Mesenchymal stem cell (in vitro differentiated cells and primary cell): ENCODE results near the gene PRX.

Experiments used
- DNase-seq: peaks from one replicate; pipeline ENCODE4 v3.0.0-alpha.2; 2013
- H2AFZ ChIP-seq: one replicate; pipeline ENCODE4 v1.6.1; 2013; ENCODE audit warnings: low read depth, mild to moderate bottlenecking, control low read depth, inconsistent platforms, low read length, moderate library complexity
- H2AK5ac ChIP-seq: 2 replicates; pipeline ENCODE4 v1.6.1; 2013; ENCODE audit warnings: low read length, moderate library complexity, mild to moderate bottlenecking, inconsistent platforms; ENCODE audit not compliant: severe bottlenecking
- H2BK120ac ChIP-seq: one replicate; pipeline ENCODE4 v1.6.1; 2013; ENCODE audit warnings: low read depth, mild to moderate bottlenecking, inconsistent platforms, low read length, moderate library complexity
- H2BK12ac ChIP-seq, 2 experiments: one replicate each; pipeline ENCODE4 v1.6.1; 2013; ENCODE audit warnings: inconsistent platforms in 2 of 2, low read length in 2 of 2, mild to moderate bottlenecking in 2 of 2, moderate library complexity in 2 of 2, control low read depth in 1 of 2
- H2BK15ac ChIP-seq: one replicate; pipeline ENCODE4 v1.6.1; 2013; ENCODE audit warnings: mild to moderate bottlenecking, low read depth, inconsistent platforms; ENCODE audit not compliant: poor library complexity, severe bottlenecking
- H2BK5ac ChIP-seq: 2 replicates; pipeline ENCODE4 v1.6.1; 2013; ENCODE audit warnings: low read depth, mild to moderate bottlenecking, low read length, control low read depth, inconsistent platforms; ENCODE audit not compliant: poor library complexity, severe bottlenecking
- H3K14ac ChIP-seq, 2 experiments: one replicate each; pipeline ENCODE4 v1.6.1; 2013; ENCODE audit warnings: inconsistent platforms in 2 of 2, low read length in 2 of 2, control low read depth in 1 of 2, mild to moderate bottlenecking in 1 of 2, moderate library complexity in 1 of 2
- H3K18ac ChIP-seq, 2 experiments: one replicate each; pipeline ENCODE4 v1.6.1; 2013; ENCODE audit warnings: inconsistent platforms in 2 of 2, low read length in 2 of 2, control low read depth in 1 of 2, low read depth in 1 of 2, mild to moderate bottlenecking in 1 of 2
- H3K23ac ChIP-seq, 2 experiments: one replicate each; pipeline ENCODE4 v1.6.1; 2013; ENCODE audit warnings: inconsistent platforms in 2 of 2, low read length in 2 of 2, mild to moderate bottlenecking in 2 of 2, moderate library complexity in 2 of 2, control low read depth in 1 of 2
- H3K27ac ChIP-seq: 2 replicates; pipeline ENCODE4 v1.5.1; 2013; ENCODE audit warnings: mild to moderate bottlenecking, moderate library complexity, low read length, control low read depth, inconsistent platforms; ENCODE audit not compliant: poor library complexity, severe bottlenecking
- H3K27me3 ChIP-seq, 2 experiments: 2 replicates each; pipeline versions ENCODE4 v1.6.1 to v1.7.0; 2013; ENCODE audit warnings: low read length in 2 of 2, mild to moderate bottlenecking in 2 of 2, moderate library complexity in 2 of 2, control low read depth in 1 of 2, inconsistent platforms in 1 of 2; ENCODE audit not compliant: control insufficient read depth in 1 of 2, insufficient read depth in 1 of 2
- H3K36me3 ChIP-seq, 2 experiments: 2 replicates each; pipeline versions ENCODE4 v1.6.1 to v1.7.0; 2013; ENCODE audit warnings: low read length in 2 of 2, control low read depth in 1 of 2, inconsistent platforms in 1 of 2, low read depth in 1 of 2, mild to moderate bottlenecking in 1 of 2; ENCODE audit not compliant: insufficient read depth in 2 of 2, control insufficient read depth in 1 of 2
- H3K4ac ChIP-seq, 2 experiments: one replicate each; pipeline ENCODE4 v1.6.1; 2013; ENCODE audit warnings: inconsistent platforms in 2 of 2, low read length in 2 of 2, mild to moderate bottlenecking in 2 of 2, moderate library complexity in 2 of 2, control low read depth in 1 of 2, low read depth in 1 of 2
- H3K4me1 ChIP-seq: 2 replicates; pipeline ENCODE4 v1.6.1; 2013; ENCODE audit warnings: low read depth, low read length, control low read depth; ENCODE audit not compliant: control insufficient read depth, insufficient read depth
- H3K4me2 ChIP-seq: 2 replicates; pipeline ENCODE4 v1.6.1; 2013; ENCODE audit warnings: low read length, mild to moderate bottlenecking, inconsistent platforms; ENCODE audit not compliant: poor library complexity, severe bottlenecking
- H3K4me3 ChIP-seq, 2 experiments: 2 replicates each; pipeline versions ENCODE4 v1.5.1 to v1.7.0; 2013; ENCODE audit warnings: low read length in 2 of 2, mild to moderate bottlenecking in 2 of 2, control low read depth in 1 of 2, low read depth in 1 of 2; ENCODE audit not compliant: insufficient read depth in 1 of 2
- H3K79me1 ChIP-seq: replicated peaks from 2 replicates; pipeline ENCODE4 v1.6.1; 2013; ENCODE audit warnings: mild to moderate bottlenecking, control low read depth, low read length, inconsistent platforms; ENCODE audit not compliant: poor library complexity, severe bottlenecking
- H3K9ac ChIP-seq: 2 replicates; pipeline ENCODE4 v1.7.0; 2013; ENCODE audit warnings: mild to moderate bottlenecking, low read length, moderate library complexity
- H3K9me3 ChIP-seq: 2 replicates; pipeline ENCODE4 v1.7.0; 2013; ENCODE audit warnings: mild to moderate bottlenecking, low read length; ENCODE audit not compliant: control insufficient read depth
- H4K8ac ChIP-seq: one replicate; pipeline ENCODE4 v1.6.1; 2013; ENCODE audit warnings: inconsistent platforms, mild to moderate bottlenecking, low read length, moderate library complexity
- H4K91ac ChIP-seq: one replicate; pipeline ENCODE4 v1.6.1; 2013; ENCODE audit warnings: mild to moderate bottlenecking, low read length, inconsistent platforms
- WGBS: methylation state at CpG from one replicate; pipeline ENCODE4 v1.1.7; 2013; ENCODE audit warnings: mixed read lengths; 5-methylcytosine and 5-hydroxymethylcytosine counted together

PRX gene

DNA sequence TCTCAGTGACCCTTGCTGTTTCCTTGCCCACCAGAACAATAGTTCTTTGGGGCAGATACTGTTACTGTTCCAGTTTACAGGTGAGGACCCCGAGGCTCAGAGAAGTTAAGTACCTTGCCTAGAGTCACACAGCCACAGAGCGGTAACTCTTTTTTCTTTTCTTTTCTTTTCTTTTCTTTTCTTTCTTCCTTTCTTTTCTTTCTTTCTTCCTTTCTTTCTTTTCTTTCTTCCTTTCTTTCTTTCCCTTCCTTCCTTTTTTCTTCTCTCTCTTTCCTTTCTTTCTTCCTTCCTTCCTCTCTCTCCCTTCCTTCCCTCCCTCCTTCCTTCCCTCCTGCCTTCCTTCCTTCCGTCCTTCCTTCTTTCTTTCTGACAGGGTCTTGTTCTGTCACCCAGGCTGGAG lies 4.9 kb upstream of the PRX start:
- Histone ChIP-seq H4K8ac (peak overlapping the region; percentile 100), H3K4ac (peak overlapping the region; percentile 68 to 99), H3K4me3 (no peak overlapping the region), H3K27ac (no peak overlapping the region), H2BK5ac (no peak overlapping the region), H4K91ac (peak overlapping the region; percentile 100), H3K27me3 (peaks cover under 1 to 5% of the 10 kb centered on the region in 2 experiments), H3K18ac (peak overlapping the region; percentile 93 to 99), H3K36me3 (peaks cover 8 to 11% of the 10 kb centered on the region in 2 experiments), H3K9ac (no peak overlapping the region), H2AK5ac (peak overlapping the region; percentile 86), H2AFZ (no peak overlapping the region), H3K14ac (no peak overlapping the region), H2BK15ac (peak overlapping the region; percentile 100), H3K23ac (no peak overlapping the region), H2BK120ac (peak overlapping the region; percentile 64), H3K9me3 (no peaks in the 10 kb centered on the region), H3K4me2 (no peak overlapping the region), H3K79me1 (peaks cover 3% of the 10 kb centered on the region), H3K4me1 (peaks cover 19% of the 10 kb centered on the region), H2BK12ac (peak overlapping the region; percentile 91 to 95)
- DNase-seq, result no peak
- WGBS, result 98% methylated on average over 3 of the region's 3 CpGs

DNA sequence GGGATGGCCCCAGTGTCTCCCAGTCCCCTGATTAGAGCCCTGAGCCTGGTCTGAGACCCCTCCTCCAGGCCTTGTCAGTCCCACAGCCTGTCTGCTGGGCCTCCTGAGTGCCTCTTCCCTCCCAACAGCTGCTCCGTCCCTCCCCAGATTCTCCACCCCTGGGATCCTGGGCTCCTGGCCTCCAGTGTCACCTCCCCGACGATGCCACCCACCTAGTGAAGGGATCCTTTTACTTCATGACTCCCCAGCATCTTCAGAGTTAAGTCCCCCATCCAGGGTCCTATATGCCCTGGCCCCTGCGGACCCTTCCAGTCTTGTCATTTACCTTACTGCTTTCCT lies 4.4 kb upstream of the PRX start:
- Histone ChIP-seq H4K91ac (peak overlapping the region; percentile 100), H2BK15ac (peak overlapping the region; percentile 100), H3K27me3 (peaks cover 3 to 9% of the 10 kb centered on the region in 2 experiments), H2AFZ (no peak overlapping the region), H2BK120ac (peak overlapping the region; percentile 99), H3K18ac (peak overlapping the region; percentile 93 to 99), H2AK5ac (peak overlapping the region; percentile 86), H3K79me1 (no peaks in the 10 kb centered on the region), H4K8ac (peak overlapping the region; percentile 100), H3K9ac (no peak overlapping the region), H3K4me2 (no peak overlapping the region), H3K4me1 (peaks cover 17% of the 10 kb centered on the region), H3K14ac (no peak overlapping the region), H2BK5ac (no peak overlapping the region), H3K4ac (peak overlapping the region; percentile 68 to 99), H3K4me3 (no peak overlapping the region), H2BK12ac (peak overlapping the region; percentile 91 to 95), H3K23ac (no peak overlapping the region), H3K9me3 (no peaks in the 10 kb centered on the region), H3K36me3 (peaks cover 3 to 7% of the 10 kb centered on the region in 2 experiments), H3K27ac (no peak overlapping the region)
- no peak for DNase-seq
- WGBS, result 70% methylated on average over 4 of the region's 4 CpGs

DNA sequence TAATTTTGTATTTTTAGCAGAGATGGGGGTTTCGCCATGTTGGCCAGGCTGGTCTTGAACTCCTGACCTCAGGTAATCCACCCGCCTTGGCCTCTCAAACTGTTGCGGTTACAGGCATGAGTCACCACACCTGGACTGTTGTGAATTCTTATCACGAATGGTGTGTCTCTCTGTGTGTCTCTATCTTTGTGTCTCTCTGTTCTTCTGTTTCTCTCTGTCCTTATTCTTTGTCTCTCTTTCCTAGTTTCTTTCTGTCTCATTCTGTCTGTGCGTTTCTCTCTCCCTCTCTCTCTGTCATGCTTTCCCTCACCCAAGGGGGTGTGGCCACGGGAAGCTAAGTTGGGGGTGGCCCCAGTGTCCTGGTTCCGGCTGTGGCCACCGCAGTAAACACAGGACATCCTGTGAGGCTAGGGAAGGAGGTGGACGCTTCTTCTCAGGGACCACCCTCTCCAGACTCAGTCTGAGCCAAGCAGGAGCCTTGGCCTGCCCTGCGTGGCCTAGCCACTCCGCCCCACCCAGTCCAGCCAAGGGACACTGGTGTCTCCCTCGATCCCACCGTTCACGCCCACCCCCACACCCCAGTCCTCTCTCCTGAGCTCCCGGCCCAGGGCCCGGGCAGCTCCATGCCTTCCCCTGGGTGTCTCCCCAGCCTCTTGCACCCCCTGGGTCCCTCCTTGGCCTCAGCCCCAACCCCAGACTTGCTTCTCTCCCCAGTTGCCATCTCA lies 3.9 kb upstream of the PRX start:
- Histone ChIP-seq H3K4ac (peak overlapping the region; percentile 68 to 99), H2BK15ac (peak overlapping the region; percentile 100), H3K79me1 (no peaks in the 10 kb centered on the region), H3K27ac (no peak overlapping the region), H4K91ac (peak overlapping the region; percentile 100), H4K8ac (peak overlapping the region; percentile 100), H3K14ac (peak overlapping the region in 1 of 2 experiments; percentile 63), H3K4me3 (no peak overlapping the region), H2BK5ac (peak overlapping the region; percentile 33), H3K27me3 (peaks cover 3 to 14% of the 10 kb centered on the region in 2 experiments), H3K4me2 (no peak overlapping the region), H2AFZ (peak overlapping the region; percentile 24), H3K18ac (peak overlapping the region; percentile 93 to 99), H3K23ac (no peak overlapping the region), H2BK120ac (peak overlapping the region; percentile 99), H3K9ac (peak overlapping the region; percentile 3), H2BK12ac (peak overlapping the region; percentile 91 to 95), H3K4me1 (peaks cover 19% of the 10 kb centered on the region), H2AK5ac (peak overlapping the region; percentile 86), H3K36me3 (peaks cover 0 to 1% of the 10 kb centered on the region in 2 experiments), H3K9me3 (no peaks in the 10 kb centered on the region)
- 17% methylated on average over 16 of the region's 16 CpGs for WGBS
- peak; percentile 90 for DNase-seq

DNA sequence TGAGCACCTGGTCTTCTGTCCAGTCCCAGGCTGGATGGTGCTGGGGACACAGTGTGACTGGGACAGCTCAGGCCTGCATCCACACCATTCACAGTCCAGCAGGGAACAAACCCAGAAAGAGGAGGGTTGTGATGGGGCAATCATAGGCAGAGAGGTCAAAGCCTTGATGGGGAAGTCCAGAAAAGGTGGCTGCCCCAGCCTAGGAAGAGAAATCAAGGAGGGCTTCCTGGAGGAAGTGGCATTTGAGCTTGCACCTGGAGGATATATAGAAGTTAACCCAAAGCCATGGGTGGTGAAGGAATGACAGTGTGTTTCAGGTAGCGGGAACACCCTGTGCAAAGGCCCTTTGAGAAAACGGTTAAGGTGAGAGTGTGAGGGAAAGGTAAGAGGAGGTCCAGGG lies 2.6 kb upstream of the PRX start:
- H3K27ac ChIP-seq, result no peak overlapping the region
- peak overlapping the region; percentile 81 to 98 for H2BK12ac ChIP-seq
- H2BK15ac ChIP-seq, result peak overlapping the region; percentile 70
- H3K4ac ChIP-seq, result peak overlapping the region; percentile 32 to 83
- no peaks in the 10 kb centered on the region for H3K79me1 ChIP-seq
- H2BK120ac ChIP-seq, result peak overlapping the region; percentile 42
- H3K4me2 ChIP-seq, result no peak overlapping the region
- peaks cover 3 to 18% of the 10 kb centered on the region in 2 experiments for H3K27me3 ChIP-seq
- no peak for DNase-seq
- no peaks in the 10 kb centered on the region for H3K36me3 ChIP-seq
- no peak overlapping the region for H3K9ac ChIP-seq
- H3K4me3 ChIP-seq, result no peak overlapping the region
- H3K9me3 ChIP-seq, result no peaks in the 10 kb centered on the region
- no peak overlapping the region for H3K14ac ChIP-seq
- no peak overlapping the region for H2BK5ac ChIP-seq
- H4K91ac ChIP-seq, result peak overlapping the region; percentile 69
- H3K18ac ChIP-seq, result peak overlapping the region; percentile 28 to 52
- peak overlapping the region; percentile 62 for H4K8ac ChIP-seq
- H3K23ac ChIP-seq, result no peak overlapping the region
- H2AK5ac ChIP-seq, result peak overlapping the region; percentile 42
- H2AFZ ChIP-seq, result no peak overlapping the region
- 98% methylated on average over 2 of the region's 2 CpGs for WGBS
- peaks cover 25% of the 10 kb centered on the region for H3K4me1 ChIP-seq
